HG02981 (cell line): ENCODE results near the gene BRD4.

ENCODE experiments used
- ATAC-seq: cut with Tn5 transposase; IDR thresholded peaks from one replicate; pipeline ENCODE4 v1.9.1; 2021; ENCODE audit warnings: mild to moderate bottlenecking, moderate library complexity; ENCODE audit not compliant: unreplicated experiment

BRD4 gene

DNA sequence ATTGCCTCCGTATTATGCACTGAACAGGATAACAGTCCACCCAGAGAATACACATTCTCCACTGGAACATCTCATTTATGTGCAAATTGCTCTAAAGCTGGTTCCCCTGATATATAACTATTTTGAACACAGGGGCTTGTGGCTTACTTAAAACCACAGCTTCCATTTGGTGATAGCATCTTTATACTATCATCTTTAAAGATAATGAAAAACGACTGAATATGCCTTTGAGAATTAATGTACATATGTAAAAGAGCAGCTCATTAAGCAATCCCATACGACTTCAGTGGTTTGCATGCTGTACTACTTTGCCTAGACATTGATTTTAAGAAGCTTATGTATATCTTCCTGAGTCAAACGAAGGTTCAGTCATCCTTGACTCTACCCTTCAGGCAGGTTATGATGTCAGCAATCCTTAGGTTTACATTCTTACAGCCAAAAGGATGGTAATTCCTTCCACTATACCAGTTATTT is 40.8 kb downstream of the BRD4 start:
- no peak for ATAC-seq

DNA sequence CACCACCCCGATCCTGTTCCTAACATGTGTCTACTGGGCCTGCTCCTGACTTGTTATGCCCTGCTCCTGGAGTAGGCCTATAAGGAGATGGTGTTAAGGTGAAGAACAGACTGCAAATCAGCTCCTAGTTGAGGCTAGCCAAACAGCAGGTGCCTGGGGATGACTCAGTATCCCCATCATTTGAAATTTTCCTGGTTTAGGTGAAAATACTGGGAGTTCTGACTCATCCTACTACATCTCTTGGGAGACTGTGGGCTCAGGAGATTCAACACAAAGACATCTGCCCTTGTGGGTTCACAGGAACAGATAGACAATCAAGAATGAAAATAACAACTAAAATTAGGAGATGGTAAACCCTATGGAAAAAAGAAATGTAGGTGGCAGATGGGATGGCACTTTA is 41.2 kb downstream of the BRD4 start:
- ATAC-seq: no peak

- ATAC-seq: no peak
These were observed 42.2 kb downstream of the BRD4 start for GRCh38 chr19:15290166-15290565.

GRCh38 chr19:15289673-15290072 is 42.7 kb downstream of the BRD4 start:
- no peak for ATAC-seq

DNA sequence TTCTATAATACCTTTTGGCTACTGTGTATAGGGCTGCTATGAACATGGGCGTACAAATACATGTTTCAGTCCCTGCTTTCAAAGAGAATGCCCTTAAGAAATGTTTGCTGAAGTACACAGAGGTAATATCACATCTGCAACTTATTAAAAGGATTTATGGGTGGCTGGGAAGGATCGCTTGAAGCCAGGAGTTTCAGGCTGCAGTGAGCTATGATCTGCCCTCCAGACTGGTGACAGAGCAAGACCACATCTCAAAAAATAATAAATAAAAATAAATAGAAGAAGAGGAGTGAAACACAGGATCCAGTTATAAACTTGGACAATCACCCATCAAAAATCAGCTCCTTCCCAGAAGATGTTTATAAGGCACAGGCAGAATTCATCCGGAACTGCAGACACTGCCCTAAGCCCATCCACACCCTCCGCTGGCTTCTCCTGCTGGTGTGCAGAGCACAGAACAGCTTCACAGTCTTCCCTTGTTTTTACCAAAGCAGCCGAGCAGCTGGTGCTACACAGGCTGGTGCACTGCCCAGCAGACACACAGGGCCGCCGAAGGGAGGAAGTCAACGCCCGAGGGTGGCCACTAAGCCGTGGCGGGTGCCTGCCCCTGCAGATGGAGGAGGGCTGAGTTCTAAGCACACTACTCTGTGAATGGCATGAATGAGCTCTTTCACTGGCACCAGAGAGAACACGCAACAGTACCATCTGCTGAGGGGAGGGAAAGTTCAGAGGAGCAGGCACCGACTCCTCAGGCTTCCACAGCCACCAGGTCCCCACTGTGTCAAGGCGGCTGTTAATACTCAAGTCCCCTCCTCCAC is 44.0 kb downstream of the BRD4 start:
- ATAC-seq: no peak

DNA sequence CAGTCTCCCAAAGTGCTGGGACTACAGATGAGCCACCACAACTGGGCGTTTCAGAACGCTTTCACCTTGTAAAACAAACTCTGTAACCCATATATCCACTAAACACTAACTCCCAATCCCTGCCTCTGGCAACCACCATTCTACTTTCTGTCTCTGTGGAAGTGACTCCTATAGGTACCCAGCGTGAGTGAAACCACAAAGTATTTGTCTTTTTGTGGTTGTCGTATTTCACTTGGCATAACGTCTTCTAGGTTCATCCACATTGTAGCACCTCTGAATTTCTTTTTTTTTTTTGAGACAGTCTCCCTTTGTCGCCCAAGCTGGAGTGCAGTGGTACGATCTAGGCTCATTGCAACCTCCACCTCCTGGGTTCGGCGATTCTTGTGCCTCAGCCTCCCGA is 44.8 kb downstream of the BRD4 start:
- ATAC-seq: no peak

DNA sequence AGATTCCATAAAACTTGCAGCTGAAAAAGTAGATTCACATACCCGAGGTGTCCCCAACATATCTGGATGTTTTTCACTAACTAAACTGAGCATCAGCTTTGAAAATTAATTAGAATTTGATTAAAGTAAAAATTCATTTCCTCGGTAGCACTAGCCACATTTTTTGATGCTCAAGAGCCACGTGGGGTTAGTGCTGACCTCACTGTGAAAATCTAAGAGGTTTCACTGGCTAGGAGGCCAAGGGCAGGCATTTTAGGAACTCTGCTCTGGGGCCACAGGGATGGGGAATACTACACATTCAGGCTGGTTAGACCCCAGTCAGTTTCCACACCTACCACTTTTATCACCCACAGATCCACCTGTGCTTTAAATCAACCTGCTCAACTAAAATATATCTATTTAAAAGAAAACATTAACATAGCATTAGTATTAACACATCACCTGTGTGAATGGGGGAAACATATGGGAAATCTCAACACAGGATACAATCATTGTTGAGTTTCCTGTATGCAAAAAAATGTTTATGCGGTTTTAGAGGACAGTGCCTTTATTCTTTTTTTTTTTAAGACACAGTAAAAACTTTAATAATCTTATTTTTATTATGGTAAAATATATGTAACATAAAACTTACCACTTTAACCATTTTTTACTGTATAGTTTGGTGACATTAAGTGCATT is 45.5 kb downstream of the BRD4 start:
- ATAC-seq: no peak

GRCh38 chr19:15285896-15286591 is 46.3 kb downstream of the BRD4 start:
- ATAC-seq: no peak

- ATAC-seq: no peak
These were observed 47.4 kb downstream of the BRD4 start for GRCh38 chr19:15284896-15285295.

DNA sequence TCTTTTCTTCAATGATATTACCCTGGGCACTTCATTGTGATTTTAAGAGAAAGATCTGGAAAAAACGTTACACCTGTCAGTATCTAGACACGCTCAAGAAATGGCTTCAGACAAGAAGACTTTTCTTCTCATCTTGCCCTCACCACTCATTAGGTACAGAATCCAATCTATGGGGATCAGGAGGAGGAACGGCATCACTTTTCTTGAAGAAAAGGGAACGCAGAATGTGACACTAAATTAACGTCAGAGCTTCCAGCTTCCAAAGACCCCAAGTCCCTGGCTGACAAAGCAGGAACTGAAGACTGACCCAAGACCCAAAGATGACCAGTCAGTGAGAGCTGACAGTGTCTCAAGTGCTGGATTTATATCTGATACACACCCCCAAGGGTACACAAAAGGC is 48.2 kb downstream of the BRD4 start:
- no peak for ATAC-seq

DNA sequence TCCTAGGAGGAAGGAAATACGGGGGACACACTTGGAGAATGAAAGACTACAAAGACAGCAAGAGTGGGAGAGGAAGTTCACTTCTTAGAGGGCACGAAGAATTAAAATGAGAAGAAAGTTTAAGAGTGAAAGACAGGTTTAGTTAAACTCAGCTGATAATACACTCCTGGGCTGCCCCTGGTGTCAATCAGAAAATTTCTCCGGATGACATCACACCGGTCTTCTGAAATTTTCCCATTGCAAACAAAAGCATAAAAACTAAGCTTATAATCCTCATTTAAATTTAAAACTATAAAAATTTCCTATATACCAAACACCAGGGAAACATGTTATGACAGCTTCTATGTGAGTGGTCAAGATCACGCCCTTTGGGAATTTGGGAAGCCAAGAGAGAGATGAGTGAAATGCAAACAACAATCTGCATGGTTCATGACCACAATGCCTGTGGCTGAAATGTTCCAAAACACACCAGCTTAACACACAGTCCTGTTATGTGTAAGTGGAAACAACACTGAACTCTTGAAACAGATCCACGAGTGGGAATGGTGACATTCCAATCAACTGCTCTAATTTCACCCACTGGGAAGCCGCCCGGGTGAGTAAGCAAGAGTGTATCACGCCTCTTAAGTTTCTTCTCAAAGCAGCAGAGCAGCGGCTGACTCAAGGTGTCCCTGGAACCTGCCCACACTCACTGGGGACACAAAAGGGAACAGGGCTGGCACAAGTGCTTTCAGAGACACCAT is 49.0 kb downstream of the BRD4 start:
- ATAC-seq: no peak

DNA sequence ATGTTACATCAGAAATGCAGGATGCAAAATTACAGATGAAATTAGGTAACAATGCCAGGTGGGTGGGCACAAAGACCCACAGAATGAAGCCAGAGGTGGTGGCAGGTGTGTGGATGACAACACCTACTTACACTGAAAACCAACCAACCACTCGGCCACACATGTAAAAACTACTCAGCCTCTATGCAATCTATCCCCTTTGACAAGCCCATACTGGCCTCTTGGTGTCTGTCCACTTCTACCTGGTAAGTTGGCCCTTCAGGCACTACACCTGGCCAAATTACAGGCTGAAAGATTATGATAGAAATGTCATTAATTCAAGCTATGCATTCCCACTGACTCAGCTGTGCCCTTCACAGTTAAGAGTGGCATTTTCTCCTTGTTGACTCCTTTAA is 50.0 kb downstream of the BRD4 start:
- ATAC-seq: no peak

DNA sequence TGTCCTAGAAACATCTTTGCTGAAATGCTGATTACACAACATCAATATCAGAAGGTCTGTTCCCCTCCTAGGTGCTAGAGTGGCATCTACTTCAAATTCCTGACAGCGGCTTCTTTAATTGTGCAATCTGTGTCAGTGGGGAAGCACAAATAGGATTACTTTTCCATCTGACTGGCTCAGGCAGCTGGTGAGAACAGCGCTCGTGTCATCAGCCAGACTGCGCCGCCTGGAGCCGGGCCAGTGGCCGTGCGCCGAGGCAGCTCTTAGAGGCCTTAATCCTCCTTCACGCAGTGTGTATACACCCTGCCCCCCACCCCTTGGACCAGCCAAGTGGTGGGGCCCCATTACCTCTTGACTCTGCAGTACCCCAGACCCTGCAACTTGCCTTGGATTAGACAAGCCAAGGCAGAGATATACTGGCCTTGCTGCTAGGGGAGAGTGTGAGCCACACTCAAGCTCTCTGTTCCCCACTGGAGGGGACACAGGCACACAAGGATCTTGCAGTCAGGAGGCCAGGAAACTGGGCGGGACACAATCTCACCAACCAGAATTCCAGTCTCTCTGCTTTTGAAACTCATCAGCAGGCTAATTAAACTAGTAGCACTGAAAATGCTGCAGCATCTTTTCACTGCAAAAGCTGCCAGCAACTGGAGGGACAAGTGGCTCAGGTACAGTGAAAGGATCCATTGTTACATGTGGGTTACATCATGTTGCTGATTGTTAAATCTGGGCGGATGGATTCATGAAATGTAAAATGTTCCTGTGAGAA is 51.2 kb downstream of the BRD4 start:
- ATAC-seq: no peak

- no peak for ATAC-seq
These were observed 52.2 kb downstream of the BRD4 start for GRCh38 chr19:15280048-15280725.

DNA sequence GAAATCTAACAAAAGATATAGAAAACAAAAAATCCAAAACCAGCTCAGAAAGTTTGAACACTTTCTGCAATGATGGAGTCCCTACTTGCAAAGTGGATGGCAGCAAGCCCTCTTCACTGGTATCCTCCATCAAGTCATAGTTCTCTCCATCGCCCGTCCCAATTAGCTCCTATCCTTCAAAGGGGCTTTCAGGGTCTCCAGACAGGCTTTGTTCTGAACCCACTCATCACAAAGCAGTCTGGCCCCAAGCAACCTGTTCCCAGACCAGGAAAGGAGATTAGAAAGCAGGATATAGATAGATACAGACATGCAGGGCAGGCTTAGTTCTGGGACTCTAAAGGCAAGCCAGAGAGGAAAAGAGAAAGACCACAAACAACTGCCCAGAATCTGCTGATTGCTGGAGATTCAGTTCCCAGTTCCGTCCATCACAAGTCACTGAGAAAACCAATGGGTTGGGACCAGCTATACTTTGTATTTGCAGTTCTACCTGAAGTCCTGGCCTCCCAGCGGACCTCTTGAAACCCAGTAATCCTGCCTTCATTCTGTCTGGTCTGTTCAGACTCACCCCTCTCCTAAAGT is 52.9 kb downstream of the BRD4 start:
- ATAC-seq: no peak

- ATAC-seq: no peak
These were observed 55.6 kb downstream of the BRD4 start for GRCh38 chr19:15276620-15277215.

DNA sequence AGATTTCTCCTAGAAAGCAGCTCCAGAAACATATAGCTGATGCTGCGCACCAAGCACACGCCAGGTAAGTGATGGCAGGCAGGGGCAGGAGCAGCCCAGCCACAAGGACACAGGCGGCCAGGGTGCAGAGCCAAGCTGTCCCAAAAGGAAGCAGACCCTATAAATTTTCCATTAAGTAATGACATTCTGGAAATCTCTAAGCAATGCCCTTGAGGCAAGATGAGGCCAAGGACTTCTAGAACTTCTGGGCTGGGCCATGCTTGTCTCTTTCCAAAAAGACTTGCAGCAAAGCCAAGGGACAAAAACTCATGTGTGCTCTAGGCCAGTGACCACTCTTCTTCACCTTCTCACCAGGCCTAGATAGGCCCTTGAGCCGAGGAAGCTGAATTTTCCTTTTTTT is 57.9 kb downstream of the BRD4 start:
- ATAC-seq: no peak

- no peak for ATAC-seq
These were observed 62.5 kb downstream of the BRD4 start for GRCh38 chr19:15269806-15270205.

DNA sequence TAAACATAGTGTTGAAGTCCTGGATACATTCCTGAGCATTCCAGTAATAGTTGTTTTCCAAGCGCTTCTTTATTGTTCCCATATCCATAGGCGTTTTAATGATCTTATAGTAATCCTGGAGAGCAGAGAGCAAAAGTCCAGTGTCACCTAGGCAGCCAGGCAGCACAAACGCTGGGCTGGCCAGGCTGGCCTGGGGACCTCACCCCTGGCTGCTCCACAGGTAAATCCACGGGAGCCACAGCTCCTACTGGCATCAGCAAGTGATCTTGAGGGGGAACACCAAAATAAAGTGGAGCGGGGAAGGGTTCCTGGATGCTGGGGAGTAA is 63.4 kb downstream of the BRD4 start:
- ATAC-seq: no peak
